GM12873 (cell line): Measurements from ENCODE around the gene RAB20.

Experiments used
- CTCF ChIP-seq: IDR thresholded peaks from 2 replicates; pipeline ENCODE4 v1.5.1; 2012; ENCODE audit warnings: low read depth, mild to moderate bottlenecking, moderate library complexity, low read length, control low read depth; ENCODE audit not compliant: insufficient read depth; ENCODE audit errors: missing control alignments

The RAB20 gene

GRCh38 chr13:110540871-110541525, 20.5 kb downstream of the RAB20 start:
- TF ChIP-seq CTCF: no peak

DNA sequence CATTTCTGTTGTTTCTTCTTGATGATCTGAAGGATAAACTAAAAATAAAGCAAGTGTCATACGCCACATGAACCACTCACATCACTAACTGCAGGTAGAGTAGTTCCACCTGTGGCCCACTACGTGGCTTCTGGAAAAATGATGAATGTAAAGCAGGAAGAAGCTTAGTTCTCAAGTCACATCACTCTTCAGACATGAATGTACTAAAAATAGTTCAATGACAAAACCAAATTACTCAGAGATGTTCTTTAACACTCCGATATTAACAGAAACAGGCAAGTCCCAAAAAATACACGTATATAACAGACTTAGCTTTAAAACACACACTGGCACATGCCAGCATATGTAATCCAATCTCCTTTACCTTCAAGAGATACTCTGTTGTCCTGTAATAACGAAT, 21.6 kb downstream of the RAB20 start:
- no peak for TF ChIP-seq CTCF

- no peak for TF ChIP-seq CTCF
Observed at GRCh38 chr13:110538632-110539031, 22.9 kb downstream of the RAB20 start.

DNA sequence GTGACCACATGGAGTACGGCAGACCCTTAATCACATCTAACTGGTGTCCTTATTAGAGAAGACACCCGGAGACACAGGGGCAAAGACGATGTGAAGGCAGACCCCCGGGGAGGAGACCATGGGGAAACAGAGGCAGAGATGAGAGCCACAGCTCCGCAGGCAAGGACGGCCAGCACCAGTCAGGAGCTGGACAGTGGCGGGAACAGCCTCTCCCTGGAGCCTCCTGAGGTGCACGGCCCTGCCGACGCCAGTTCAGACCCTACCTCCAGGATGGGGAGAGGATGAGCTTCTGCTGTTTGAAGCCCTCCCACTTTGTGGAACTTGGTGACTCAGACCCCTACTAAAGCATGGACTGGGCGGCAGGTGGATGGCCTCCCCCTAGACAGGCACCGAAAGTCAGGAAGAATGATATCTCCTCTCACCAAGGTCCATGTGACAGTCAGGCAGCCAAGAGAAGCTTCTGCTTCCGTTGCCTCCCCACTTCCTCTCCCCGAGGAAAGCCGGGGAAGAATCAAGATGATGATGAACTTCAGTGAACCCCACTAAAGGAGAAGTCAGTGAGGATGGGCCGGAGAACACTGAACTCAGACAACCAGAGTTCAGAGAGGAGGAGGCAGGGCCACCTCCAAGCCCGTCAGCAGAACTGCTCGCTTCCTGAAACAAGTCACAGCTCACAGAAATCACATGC, 25.4 kb downstream of the RAB20 start:
- no peak for TF ChIP-seq CTCF

DNA sequence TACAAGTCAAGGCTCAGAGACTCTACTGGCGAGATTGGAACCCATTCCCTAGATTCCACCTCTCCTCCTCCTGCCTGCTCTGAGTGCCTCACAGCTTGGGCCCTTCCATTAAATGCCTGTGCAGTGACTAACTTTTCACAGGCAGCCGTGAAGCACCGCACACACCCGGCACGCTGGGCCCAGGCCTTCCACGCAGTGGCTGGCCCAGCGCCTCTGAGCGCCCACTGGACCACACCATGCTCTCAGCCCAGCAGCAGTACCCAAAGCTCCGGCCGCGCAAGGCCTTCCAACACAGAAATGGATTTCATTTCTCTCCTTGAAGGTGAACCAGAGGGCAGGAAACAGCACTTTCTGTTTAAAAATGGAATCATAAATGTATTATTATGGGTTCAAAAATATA, 26.0 kb downstream of the RAB20 start:
- TF ChIP-seq CTCF: no peak

- TF ChIP-seq CTCF: no peak
Observed at GRCh38 chr13:110533771-110534670, 27.5 kb downstream of the RAB20 start.

DNA sequence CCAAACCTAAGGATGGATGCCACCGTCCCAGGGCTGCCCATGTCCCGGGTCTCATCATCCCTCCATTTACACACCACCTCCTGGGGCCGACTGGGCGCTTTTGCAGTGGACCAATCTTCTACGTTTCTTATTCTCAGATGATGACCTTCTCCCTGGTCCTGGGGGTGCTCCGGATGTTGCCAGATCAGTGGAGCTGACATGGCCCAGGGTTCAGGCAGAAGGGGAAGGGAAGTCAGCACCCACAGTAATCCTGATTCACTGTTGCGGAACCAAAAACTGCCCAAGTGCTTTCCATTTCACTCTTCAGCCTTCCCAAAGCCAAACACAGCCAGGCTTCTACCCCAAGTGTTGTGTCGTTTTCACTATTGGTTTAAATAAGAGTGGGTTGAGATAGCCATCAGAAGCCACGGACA, 29.8 kb downstream of the RAB20 start:
- TF ChIP-seq CTCF: no peak
